HepG2 (cell line): ENCODE measurements around the gene SLC9B2.

Experiments used
- CBX5 ChIP-seq: sonication (generic); formaldehyde crosslinking; IDR thresholded peaks from 2 replicates; pipeline ENCODE4 v1.4.0; 2020; ENCODE audit warnings: missing genetic modification reagents, borderline replicate concordance
- POLR2A ChIP-seq, 2 experiments: IDR thresholded peaks; 2 replicates each; pipeline ENCODE4 v1.6.1; 2011; ENCODE audit warnings: low read depth in 2 of 2, low read length in 2 of 2, mild to moderate bottlenecking in 1 of 2, moderate library complexity in 1 of 2; ENCODE audit not compliant: insufficient read depth in 1 of 2
- RNF2 ChIP-seq: fragments of 450-650 bp; conservative IDR thresholded peaks from 2 replicates; pipeline ENCODE4 v1.6.1; 2016; ENCODE audit warnings: low read depth
- ZFX ChIP-seq: sonication (generic); formaldehyde crosslinking; IDR thresholded peaks from 2 replicates; pipeline ENCODE4 v1.4.0; 2020; ENCODE audit warnings: mild to moderate bottlenecking, low read depth, missing genetic modification reagents, moderate library complexity
- TF ChIP-seq, protein P1 (sequence below): sonication (generic); formaldehyde crosslinking; IDR thresholded peaks from 2 replicates; pipeline ENCODE4 v1.5.1; 2020; ENCODE audit warnings: mild to moderate bottlenecking, moderate library complexity, missing genetic modification reagents

DNA sequence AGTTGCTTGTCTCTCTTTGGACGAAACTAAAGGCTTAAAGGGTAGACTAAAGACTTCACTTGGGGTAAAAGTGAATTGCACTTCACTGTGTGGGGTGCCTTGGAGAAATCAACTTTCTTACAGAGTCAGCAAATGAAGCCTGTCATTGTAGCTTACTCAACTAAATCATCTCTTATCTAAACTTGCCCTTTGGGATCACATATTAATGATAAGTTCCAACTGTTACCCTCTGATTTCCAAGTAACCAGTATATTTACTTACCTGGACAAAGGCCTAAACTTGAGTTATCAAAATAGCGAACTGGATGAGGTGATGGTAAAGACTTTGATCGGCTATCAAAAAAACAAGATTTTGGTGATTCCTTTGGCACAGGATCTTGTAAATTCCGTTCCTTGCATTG, 32.0 kb upstream of the SLC9B2 start:
- TF ChIP-seq RNF2: no peak
- TF ChIP-seq POLR2A (IDR thresholded peaks at IDR 0.05; ENCODE audit: insufficient read depth in 1 of 2, low read depth in 2 of 2, low read length in 2 of 2): no peak
- TF ChIP-seq, protein P1, sequence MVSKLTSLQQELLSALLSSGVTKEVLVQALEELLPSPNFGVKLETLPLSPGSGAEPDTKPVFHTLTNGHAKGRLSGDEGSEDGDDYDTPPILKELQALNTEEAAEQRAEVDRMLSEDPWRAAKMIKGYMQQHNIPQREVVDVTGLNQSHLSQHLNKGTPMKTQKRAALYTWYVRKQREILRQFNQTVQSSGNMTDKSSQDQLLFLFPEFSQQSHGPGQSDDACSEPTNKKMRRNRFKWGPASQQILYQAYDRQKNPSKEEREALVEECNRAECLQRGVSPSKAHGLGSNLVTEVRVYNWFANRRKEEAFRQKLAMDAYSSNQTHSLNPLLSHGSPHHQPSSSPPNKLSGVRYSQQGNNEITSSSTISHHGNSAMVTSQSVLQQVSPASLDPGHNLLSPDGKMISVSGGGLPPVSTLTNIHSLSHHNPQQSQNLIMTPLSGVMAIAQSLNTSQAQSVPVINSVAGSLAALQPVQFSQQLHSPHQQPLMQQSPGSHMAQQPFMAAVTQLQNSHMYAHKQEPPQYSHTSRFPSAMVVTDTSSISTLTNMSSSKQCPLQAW (CRISPR knock-in tag): no peak
- TF ChIP-seq ZFX (CRISPR knock-in tag): no peak
- TF ChIP-seq CBX5 (CRISPR knock-in tag): no peak
